NCI-H748 (cell line): ENCODE data around the gene SIGLEC10.
A peak's percentile ranks its signal among the peaks of the same experiment; 100 is the strongest.
"Not testable (repeated sequence)": the region's sequence is repeated elsewhere in the genome, so short reads cannot be mapped to it uniquely, and the experiment has no call there.

Source experiments
- DNase-seq: peaks from one replicate; lab custom pipeline; 2025; ENCODE audit not compliant: unreplicated experiment; lab: John Stamatoyannopoulos, UW

The SIGLEC10 gene

GRCh38 chr19:51440846-51441409 lies 23.5 kb upstream of the SIGLEC10 start:
- DNase-seq: no peak

- no peak for DNase-seq
Observed at GRCh38 chr19:51440052-51440451, 22.6 kb upstream of the SIGLEC10 start.

GRCh38 chr19:51439021-51439465 lies 21.6 kb upstream of the SIGLEC10 start:
- DNase-seq: no peak

- DNase-seq: no peak
Observed at GRCh38 chr19:51434456-51434855, 17.0 kb upstream of the SIGLEC10 start.

GRCh38 chr19:51433043-51433442 lies 15.6 kb upstream of the SIGLEC10 start:
- no peak for DNase-seq

- DNase-seq: no peak
Observed at GRCh38 chr19:51431124-51431523, 13.7 kb upstream of the SIGLEC10 start.

- DNase-seq: no peak
Observed at GRCh38 chr19:51430221-51430620, 12.8 kb upstream of the SIGLEC10 start.

GRCh38 chr19:51427201-51427600 lies 9.8 kb upstream of the SIGLEC10 start:
- DNase-seq: no peak

GRCh38 chr19:51422053-51422448 lies 4.6 kb upstream of the SIGLEC10 start:
- peak; percentile 65 for DNase-seq

- DNase-seq: no peak
Observed at GRCh38 chr19:51421229-51422052, 4.0 kb upstream of the SIGLEC10 start.

- DNase-seq: not testable (repeated sequence)
Observed at GRCh38 chr19:51420511-51420910, 3.1 kb upstream of the SIGLEC10 start.

GRCh38 chr19:51418707-51419106 lies 1.3 kb upstream of the SIGLEC10 start:
- DNase-seq: no peak

- DNase-seq: no peak
Observed at GRCh38 chr19:51417810-51418157, 342 bp upstream of the SIGLEC10 start.

- DNase-seq: not testable (repeated sequence)
Observed at GRCh38 chr19:51416422-51416821, 1.0 kb downstream of the SIGLEC10 start.

- DNase-seq: no peak
Observed at GRCh38 chr19:51415187-51415586, 2.3 kb downstream of the SIGLEC10 start.

- DNase-seq: no peak
Observed at GRCh38 chr19:51410950-51411748, 6.3 kb downstream of the SIGLEC10 start.

- DNase-seq: no peak
Observed at GRCh38 chr19:51407511-51408131, 9.8 kb downstream of the SIGLEC10 start.

- no peak for DNase-seq
Observed at GRCh38 chr19:51402117-51402516, 15.3 kb downstream of the SIGLEC10 start.

GRCh38 chr19:51399936-51400335 lies 17.5 kb downstream of the SIGLEC10 start:
- not testable (repeated sequence) for DNase-seq

- DNase-seq: no peak
Observed at GRCh38 chr19:51399231-51399630, 18.2 kb downstream of the SIGLEC10 start.

- DNase-seq: peak; percentile 11
Observed at GRCh38 chr19:51398096-51398704, 19.2 kb downstream of the SIGLEC10 start.
